HG03097 (cell line): ENCODE results near the gene S100A5.

Experiments used
- ATAC-seq: cut with Tn5 transposase; IDR thresholded peaks from one replicate; pipeline ENCODE4 v1.9.1; 2021; ENCODE audit not compliant: unreplicated experiment, low FRiP score

Gene S100A5

GRCh38 chr1:153513023-153513422 is 27.7 kb downstream of the S100A5 start:
- no peak for ATAC-seq

GRCh38 chr1:153510984-153511410 is 29.7 kb downstream of the S100A5 start:
- ATAC-seq, result no peak

GRCh38 chr1:153509729-153510354 is 30.9 kb downstream of the S100A5 start:
- no peak for ATAC-seq

- ATAC-seq, result no peak
These were observed 31.7 kb downstream of the S100A5 start for GRCh38 chr1:153509036-153509435.

GRCh38 chr1:153507926-153508583 is 32.7 kb downstream of the S100A5 start:
- no peak for ATAC-seq

- ATAC-seq, result no peak
These were observed 33.8 kb downstream of the S100A5 start for GRCh38 chr1:153506831-153507413.

- no peak for ATAC-seq
These were observed 34.3 kb downstream of the S100A5 start for GRCh38 chr1:153506386-153506785.

GRCh38 chr1:153505576-153505975 is 35.2 kb downstream of the S100A5 start:
- no peak for ATAC-seq

- no peak for ATAC-seq
These were observed 37.0 kb downstream of the S100A5 start for GRCh38 chr1:153503766-153504165.

GRCh38 chr1:153498746-153499145 is 42.0 kb downstream of the S100A5 start:
- no peak for ATAC-seq

GRCh38 chr1:153495536-153495935 is 45.2 kb downstream of the S100A5 start:
- ATAC-seq, result no peak

GRCh38 chr1:153494976-153495535 is 45.7 kb downstream of the S100A5 start:
- no peak for ATAC-seq

GRCh38 chr1:153493343-153493960 is 47.3 kb downstream of the S100A5 start:
- ATAC-seq, result no peak

- no peak for ATAC-seq
These were observed 50.3 kb downstream of the S100A5 start for GRCh38 chr1:153490272-153491051.

GRCh38 chr1:153488731-153489130 is 52.0 kb downstream of the S100A5 start:
- no peak for ATAC-seq

- ATAC-seq, result no peak
These were observed 53.0 kb downstream of the S100A5 start for GRCh38 chr1:153487707-153488106.
